ENCODE results near the gene CACFD1.

GRCh38 chr9:133429214-133429613, 30.6 kb upstream of the CACFD1 start:
- TF ChIP-seq ZNF423 (tag by site-specific recombination; IDR thresholded peaks at IDR 0.05) (no peak), REPIN1 (tag by site-specific recombination; IDR thresholded peaks at IDR 0.05; ENCODE audit: low read depth) (no peak), YY1 (tag by site-specific recombination; IDR thresholded peaks at IDR 0.05) (no peak), ZNF639 (tag by site-specific recombination; IDR thresholded peaks at IDR 0.05) (no peak), ZNF747 (tag by site-specific recombination; IDR thresholded peaks at IDR 0.05) (no peak), ZNF23 (tag by site-specific recombination; IDR thresholded peaks at IDR 0.05; ENCODE audit: borderline replicate concordance) (no peak), ZFP3 (tag by site-specific recombination; IDR thresholded peaks at IDR 0.05; ENCODE audit: low read depth) (no peak), ZNF121 (tag by site-specific recombination; IDR thresholded peaks at IDR 0.05) (no peak), ZNF311 (tag by site-specific recombination; IDR thresholded peaks at IDR 0.05; ENCODE audit: borderline replicate concordance) (no peak), ZNF274 (IDR thresholded peaks at IDR 0.05; ENCODE audit: low read length) (no peak), ZNF274 (tag by site-specific recombination; IDR thresholded peaks at IDR 0.05; ENCODE audit: borderline replicate concordance) (no peak), ZFP69B (tag by site-specific recombination; IDR thresholded peaks at IDR 0.05) (no peak), PRDM6 (tag by site-specific recombination; IDR thresholded peaks at IDR 0.05) (no peak)
- TF ChIP-seq, protein P1, sequence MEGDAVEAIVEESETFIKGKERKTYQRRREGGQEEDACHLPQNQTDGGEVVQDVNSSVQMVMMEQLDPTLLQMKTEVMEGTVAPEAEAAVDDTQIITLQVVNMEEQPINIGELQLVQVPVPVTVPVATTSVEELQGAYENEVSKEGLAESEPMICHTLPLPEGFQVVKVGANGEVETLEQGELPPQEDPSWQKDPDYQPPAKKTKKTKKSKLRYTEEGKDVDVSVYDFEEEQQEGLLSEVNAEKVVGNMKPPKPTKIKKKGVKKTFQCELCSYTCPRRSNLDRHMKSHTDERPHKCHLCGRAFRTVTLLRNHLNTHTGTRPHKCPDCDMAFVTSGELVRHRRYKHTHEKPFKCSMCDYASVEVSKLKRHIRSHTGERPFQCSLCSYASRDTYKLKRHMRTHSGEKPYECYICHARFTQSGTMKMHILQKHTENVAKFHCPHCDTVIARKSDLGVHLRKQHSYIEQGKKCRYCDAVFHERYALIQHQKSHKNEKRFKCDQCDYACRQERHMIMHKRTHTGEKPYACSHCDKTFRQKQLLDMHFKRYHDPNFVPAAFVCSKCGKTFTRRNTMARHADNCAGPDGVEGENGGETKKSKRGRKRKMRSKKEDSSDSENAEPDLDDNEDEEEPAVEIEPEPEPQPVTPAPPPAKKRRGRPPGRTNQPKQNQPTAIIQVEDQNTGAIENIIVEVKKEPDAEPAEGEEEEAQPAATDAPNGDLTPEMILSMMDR (tag by site-specific recombination; IDR thresholded peaks at IDR 0.05), result no peak
